Heart left ventricle (tissue), 16 donors: ENCODE data around the gene DCAKD. TPM values are rescaled to one million over a fixed set of nuclear protein-coding genes. Genes with fewer than 3 reads are reported as not detected.

Source experiments
- ATAC-seq, 4 donors: fragments of 200-7000 bp; cut with Tn5 transposase; one replicate each; pipeline ENCODE4 v1.9.1; 2020 to 2022; ENCODE audit warnings: moderate library complexity in 4 of 4, mild to moderate bottlenecking in 3 of 4, moderate number of reproducible peaks in 1 of 4
- DNase-seq, 5 donors: peaks; one replicate each; pipeline ENCODE4 v3.0.0-alpha.2; 2020
- H3K27ac ChIP-seq, 12 donors: fragments of 200-600 bp; sonication (generic) in 4 of 12; one replicate each; pipeline versions ENCODE4 v1.5.0 to v1.8.0; 2016 to 2022; ENCODE audit warnings: mild to moderate bottlenecking in 2 of 12
- H3K27me3 ChIP-seq, 9 donors: fragments of 200-600 bp; sonication (generic) in 2 of 9; one replicate each; pipeline versions ENCODE4 v1.5.1 to v1.8.0; 2016 to 2022; ENCODE audit warnings: mild to moderate bottlenecking in 3 of 9
- H3K36me3 ChIP-seq, 9 donors: fragments of 200-600 bp; sonication (generic) in 2 of 9; one replicate each; pipeline versions ENCODE4 v1.5.0 to v1.8.0; 2018 to 2022; ENCODE audit warnings: mild to moderate bottlenecking in 2 of 9
- H3K4me1 ChIP-seq, 12 donors: fragments of 200-600 bp; sonication (generic) in 4 of 12; one replicate each; pipeline versions ENCODE4 v1.5.0 to v1.8.0; 2016 to 2022; ENCODE audit warnings: mild to moderate bottlenecking in 3 of 12
- H3K4me3 ChIP-seq, 12 donors: fragments of 200-600 bp; sonication (generic) in 4 of 12; one replicate each; pipeline versions ENCODE4 v1.5.0 to v1.8.0; 2017 to 2022; ENCODE audit warnings: mild to moderate bottlenecking in 9 of 12, moderate library complexity in 4 of 12
- H3K9me3 ChIP-seq, 12 donors: fragments of 200-600 bp; sonication (generic) in 4 of 12; one replicate each; pipeline versions ENCODE4 v1.5.0 to v1.8.0; 2016 to 2022; ENCODE audit warnings: mild to moderate bottlenecking in 1 of 12
- CTCF ChIP-seq, 12 donors: fragments of 200-600 bp; sonication (generic) in 4 of 12; IDR thresholded peaks; one replicate each; pipeline versions ENCODE4 v1.5.0 to v1.8.0; 2018 to 2022; ENCODE audit warnings: antibody characterized with exemption in 12 of 12, mild to moderate bottlenecking in 5 of 12
- POLR2A ChIP-seq, 2 donors: fragments of 450-650 bp; IDR thresholded peaks; one replicate each; pipeline ENCODE4 v1.6.1; 2017; ENCODE audit warnings: antibody characterized with exemption in 2 of 2, mild to moderate bottlenecking in 2 of 2, moderate library complexity in 2 of 2
- WGBS, 4 donors: extraction: QIAGEN DNeasy Blood & Tissue Kit in 2 of 4; methylation state at CpG; one replicate each; pipeline versions ENCODE4 v1.1.5 to v1.1.7; 2013 to 2018; 5-methylcytosine and 5-hydroxymethylcytosine counted together
- intact Hi-C, 10 donors: fragments of 100-400 bp; cut with DNase I; formaldehyde crosslinking; loops; one replicate each; pipeline versions ENCODE4 v1.11.1 to v1.14.2; 2022
- polyA plus RNA-seq, 2 donors: library from polyadenylated mRNA; stranded (reverse); fragments of 200-250 nt; gene quantifications; one replicate each; pipeline ENCODE4 v1.2.3, GENCODE V29; 2013
- total RNA-seq, 9 donors: library from RNA; depleted of rRNA in 2 of 9; stranded (reverse); fragments of >200 nt in 2 of 9; fragmentation: NEBNext Ultra II Directional in 3 of 9; extraction: Animal tissue kit (Norgen Biotek cat#: 25700) in 3 of 9; gene quantifications; one replicate each; pipeline versions ENCODE4 v1.1.0 to v1.2.4, GENCODE V29; 2016 to 2023
- donor health status: ischemic (EF 13 %, LVEDD 7.1; RV severe dilation, severe dysfunction).
- donor health status: healthy with polysubstance abuse.
- donor health status: DM: no; HTN: yes; CAD: no.
- donor health status: DM: no; HTN: no; CAD: no.
- donor health status: ischemic (EF 25% LVEDD 6.9; RV normal size, moderate dysfunction).
- donor health status: ischemic (EF 25% LVEDD 5.7; RV mildly dilated, moderate dysfunction).
- donor health status: healthy.
- donor health status: DM: yes; HTN: yes; CAD: no.
- donor health status: ischemic (EF 35%, LVEDD 5.7; RV mildly dilated, moderate dysfunction).
- donor health status: nonischemic (EF 11% LVEDD 7.7; RV severe dilation, severe dysfunction).
- donor health status: DM: yes; HTN: yes; CAD: no.
- donor health status: PGD.
- donor health status: ischemic (EF 29% LVEDD 5.4; RV normal size, mild dysfunction).
- donor health status: nonischemic (EF 23%, LVEDD 6.1; RV moderate dilation, normal function).

DCAKD gene
- total and polyA plus RNA-seq, 11 donors, result 15.3 to 60.9 (median 32.4) TPM

- Histone ChIP-seq H3K27me3 (peaks cover 0 to 26% (median 0%) of the 10 kb centered on the region in 9 donors), H3K36me3 (no peaks in the 10 kb centered on the region), H3K27ac (peak overlapping the region in 11 of 12 donors; percentile 64 to 89 (median 76)), H3K4me1 (peaks cover 0 to 55% (median 18%) of the 10 kb centered on the region in 12 donors), H3K4me3 (no peak overlapping the region), H3K9me3 (no peaks in the 10 kb centered on the region)
- DNase-seq, result no peak
- TF ChIP-seq CTCF (IDR thresholded peaks at IDR 0.05), result no peak
- TF ChIP-seq POLR2A (IDR thresholded peaks at IDR 0.05), result no peak
- WGBS, 4 donors, result 15 to 43% (median 19%) methylated on average over 4 to 7 of the region's 7 CpGs
- ATAC-seq, result peak; percentile 30 to 54 (median 37)
- intact Hi-C loops, result no loop called here
Measured at GRCh38 chr17:44977814-44978550, 73.5 kb downstream of the DCAKD start.

- peaks cover 0 to 50% (median 18%) of the 10 kb centered on the region in 12 donors for H3K4me1 ChIP-seq
- intact Hi-C loops, result no loop called here
- no peak overlapping the region for H3K4me3 ChIP-seq
- peaks cover 0 to 27% (median 0%) of the 10 kb centered on the region in 9 donors for H3K27me3 ChIP-seq
- DNase-seq, result no peak
- no peak for ATAC-seq
- H3K36me3 ChIP-seq, result no peaks in the 10 kb centered on the region
- H3K27ac ChIP-seq, result peak overlapping the region in 9 of 12 donors; percentile 64 to 89 (median 77)
- 73 to 77% (median 76%) methylated on average over 1 to 3 of the region's 3 CpGs for WGBS, 4 donors
- TF ChIP-seq CTCF (IDR thresholded peaks at IDR 0.05) (no peak), POLR2A (IDR thresholded peaks at IDR 0.05) (no peak)
- H3K9me3 ChIP-seq, result no peaks in the 10 kb centered on the region
Measured at GRCh38 chr17:44977065-44977464, 74.4 kb downstream of the DCAKD start.

DNA sequence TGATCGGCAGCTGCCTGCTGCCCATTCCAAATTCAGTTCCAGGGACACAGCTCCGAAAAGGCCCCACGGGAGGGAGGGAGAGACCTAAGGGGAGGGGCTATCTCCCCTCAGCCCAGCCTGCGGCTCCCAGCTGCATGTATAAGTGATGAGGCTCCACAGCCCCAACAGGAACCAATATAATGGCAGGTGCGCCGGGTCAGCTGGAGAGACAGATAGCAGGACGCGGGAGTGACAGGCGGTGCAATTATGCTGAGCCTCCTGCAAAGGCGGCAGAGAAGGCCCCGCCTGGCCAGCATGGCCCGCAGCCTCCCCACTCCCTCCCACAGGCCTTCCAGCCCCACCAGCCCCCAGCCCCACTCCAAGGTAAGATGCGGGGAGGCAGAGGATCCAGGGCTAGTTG, 75.2 kb downstream of the DCAKD start:
- H3K4me1 ChIP-seq, result peaks cover 0 to 45% (median 17%) of the 10 kb centered on the region in 12 donors
- peaks cover 0 to 31% (median 0%) of the 10 kb centered on the region in 9 donors for H3K27me3 ChIP-seq
- TF ChIP-seq POLR2A (IDR thresholded peaks at IDR 0.05) (no peak), CTCF (IDR thresholded peaks at IDR 0.05) (no peak)
- peak overlapping the region in 2 of 12 donors; percentile 77 to 88 for H3K27ac ChIP-seq
- WGBS, 4 donors, result 45 to 55% (median 52%) methylated on average over 9 to 13 of the region's 13 CpGs
- no peaks in the 10 kb centered on the region for H3K36me3 ChIP-seq
- DNase-seq (no peak), ATAC-seq (no peak)
- no peak overlapping the region for H3K4me3 ChIP-seq
- intact Hi-C loops, result no loop called here
- H3K9me3 ChIP-seq, result no peaks in the 10 kb centered on the region

Other genes starting within 250 kb of the DCAKD start
- gene GJC1, start 221.3 kb downstream of the DCAKD start, total RNA-seq, result 10 to 100 TPM; 16.8 to 60.8 (median 24.9) TPM
- gene GJC1, start 221.3 kb downstream of the DCAKD start, polyA plus RNA-seq, result 10 to 100 TPM; 14.2 to 29.9 TPM
- 10 to 100 TPM in 5 of 9 donors, 1 to 10 TPM in 4; 4.3 to 23.7 (median 12.9) TPM for gene HIGD1B, start 203.7 kb downstream of the DCAKD start, total RNA-seq
- gene HIGD1B, start 203.7 kb downstream of the DCAKD start, polyA plus RNA-seq, result 10 to 100 TPM; 14.3 to 30.9 TPM
- 100 to 1,000 TPM in 1 of 9 donors, 10 to 100 TPM in 8; 37.1 to 106 (median 65.0) TPM for gene EFTUD2, start 152.2 kb downstream of the DCAKD start, total RNA-seq
- gene EFTUD2, start 152.2 kb downstream of the DCAKD start, polyA plus RNA-seq, result 10 to 100 TPM; 21.3 to 71.7 TPM
- gene GFAP, start 136.1 kb downstream of the DCAKD start, total RNA-seq, result 10 to 100 TPM in 1 of 9 donors, 1 to 10 TPM in 7, under 1 TPM in 1; 0.94 to 12.4 (median 5.8) TPM
- 1 to 10 TPM; 3.7 to 6.9 TPM for gene GFAP, start 136.1 kb downstream of the DCAKD start, polyA plus RNA-seq
- gene KIF18B, start 103.9 kb downstream of the DCAKD start, total RNA-seq, result 1 to 10 TPM in 1 of 9 donors, under 1 TPM in 7, not detected in 1; 0.06 to 5.4 (median 0.44) TPM
- gene KIF18B, start 103.9 kb downstream of the DCAKD start, polyA plus RNA-seq, result under 1 TPM; 0.12 to 0.19 TPM
- gene C1QL1, start 83.3 kb downstream of the DCAKD start, total RNA-seq, result 1 to 10 TPM in 6 of 9 donors, under 1 TPM in 3; 0.66 to 5.8 (median 1.4) TPM
- 1 to 10 TPM; 1.4 to 5.1 TPM for gene C1QL1, start 83.3 kb downstream of the DCAKD start, polyA plus RNA-seq
- gene NMT1, start 9.7 kb upstream of the DCAKD start, total RNA-seq, result 100 to 1,000 TPM in 2 of 9 donors, 10 to 100 TPM in 7; 61.0 to 114 (median 70.8) TPM
- gene NMT1, start 9.7 kb upstream of the DCAKD start, polyA plus RNA-seq, result 10 to 100 TPM; 36.8 to 52.7 TPM
- 100 to 1,000 TPM; 102 to 207 (median 123) TPM for gene PLCD3, start 80.9 kb upstream of the DCAKD start, total RNA-seq
- 100 to 1,000 TPM in 1 of 2 donors, 10 to 100 TPM in 1; 92.8 to 105 TPM for gene PLCD3, start 80.9 kb upstream of the DCAKD start, polyA plus RNA-seq
- 1 to 10 TPM; 4.1 to 9.8 (median 6.3) TPM for gene ACBD4, start 84.1 kb upstream of the DCAKD start, total RNA-seq
- 1 to 10 TPM; 3.3 to 8.8 TPM for gene ACBD4, start 84.1 kb upstream of the DCAKD start, polyA plus RNA-seq
- gene HEXIM1, start 96.8 kb upstream of the DCAKD start, total RNA-seq, result 10 to 100 TPM; 14.4 to 28.7 (median 22.5) TPM
- 10 to 100 TPM; 11.9 to 12.4 TPM for gene HEXIM1, start 96.8 kb upstream of the DCAKD start, polyA plus RNA-seq
- 1 to 10 TPM; 3.9 to 7.5 (median 5.7) TPM for gene HEXIM2, start 110.2 kb upstream of the DCAKD start, total RNA-seq
- gene HEXIM2, start 110.2 kb upstream of the DCAKD start, polyA plus RNA-seq, result 1 to 10 TPM; 3.4 to 6.4 TPM
- 10 to 100 TPM in 5 of 9 donors, 1 to 10 TPM in 4; 6.4 to 52.8 (median 10.3) TPM for gene FMNL1, start 170.3 kb upstream of the DCAKD start, total RNA-seq
- 1 to 10 TPM; 5.4 to 7.8 TPM for gene FMNL1, start 170.3 kb upstream of the DCAKD start, polyA plus RNA-seq
- not detected for gene SPATA32, start 210.5 kb upstream of the DCAKD start, total RNA-seq
- not detected for gene SPATA32, start 210.5 kb upstream of the DCAKD start, polyA plus RNA-seq